Hepatocyte (in vitro differentiated cells): ENCODE data around the gene ARHGAP15. TPM values are rescaled to one million over a fixed set of nuclear protein-coding genes. Genes with fewer than 3 reads are reported as not detected.

Experiments used
- DNase-seq: peaks from one replicate; pipeline ENCODE4 v3.0.0-alpha.2; 2016; ENCODE audit warnings: low spot score
- H2AFZ ChIP-seq: fragments of 200-600 bp; sonication (generic); 2 replicates; pipeline ENCODE4 v1.6.0; 2016; ENCODE audit warnings: antibody characterized with exemption, mild to moderate bottlenecking
- H3K27ac ChIP-seq: fragments of 200-600 bp; sonication (generic); 2 replicates; pipeline ENCODE4 v1.5.1; 2016; ENCODE audit warnings: mild to moderate bottlenecking
- H3K27me3 ChIP-seq: fragments of 200-600 bp; sonication (generic); 2 replicates; pipeline ENCODE4 v1.6.1; 2016
- H3K36me3 ChIP-seq: fragments of 200-600 bp; sonication (generic); replicated peaks from 2 replicates; pipeline ENCODE4 v1.5.1; 2016; ENCODE audit warnings: low read depth; ENCODE audit not compliant: insufficient read depth
- H3K4me1 ChIP-seq: fragments of 200-600 bp; sonication (generic); 2 replicates; pipeline ENCODE4 v1.5.1; 2016; ENCODE audit warnings: mild to moderate bottlenecking, moderate library complexity; ENCODE audit not compliant: insufficient read depth
- H3K4me2 ChIP-seq: fragments of 200-600 bp; sonication (generic); 2 replicates; pipeline ENCODE4 v1.6.0; 2016
- H3K4me3 ChIP-seq: fragments of 200-600 bp; sonication (generic); 2 replicates; pipeline ENCODE4 v1.5.1; 2016; ENCODE audit warnings: mild to moderate bottlenecking
- H3K79me2 ChIP-seq: fragments of 200-600 bp; sonication (generic); 2 replicates; pipeline ENCODE4 v1.6.0; 2017; ENCODE audit warnings: mild to moderate bottlenecking
- H3K9me2 ChIP-seq: fragments of 200-600 bp; sonication (generic); replicated peaks from 2 replicates; pipeline ENCODE4 v1.6.0; 2017; ENCODE audit warnings: mild to moderate bottlenecking; ENCODE audit not compliant: insufficient read depth
- H3K9me3 ChIP-seq: fragments of 200-600 bp; sonication (generic); 2 replicates; pipeline ENCODE4 v1.5.1; 2016; ENCODE audit warnings: low read depth, mild to moderate bottlenecking
- H4K20me1 ChIP-seq: fragments of 200-600 bp; sonication (generic); 2 replicates; pipeline ENCODE4 v1.6.0; 2016; ENCODE audit warnings: mild to moderate bottlenecking; ENCODE audit not compliant: insufficient read depth, poor library complexity, severe bottlenecking
- EZH2 ChIP-seq: fragments of 200-600 bp; sonication (generic); IDR thresholded peaks from 2 replicates; pipeline ENCODE4 v1.6.1; 2016; ENCODE audit warnings: antibody characterized with exemption, mild to moderate bottlenecking, borderline replicate concordance
- EZH2phosphoT487 ChIP-seq: fragments of 200-600 bp; sonication (generic); IDR thresholded peaks from one replicate; pipeline ENCODE4 v1.6.1; 2018; ENCODE audit warnings: antibody characterized with exemption, mild to moderate bottlenecking, low read depth, moderate library complexity; ENCODE audit not compliant: unreplicated experiment, severe bottlenecking
- WGBS: methylation state at CpG from one replicate; pipeline ENCODE4 v1.1.6; 2016; ENCODE audit warnings: low lambda C conversion rate; ENCODE audit errors: missing lambda C conversion rate; 5-methylcytosine and 5-hydroxymethylcytosine counted together
- polyA plus RNA-seq: library from polyadenylated mRNA; unstranded; fragments of >200 nt; fragmentation: Nextera tagmentation; extraction: Ambion mirVana; gene quantifications from 2 replicates; pipeline ENCODE4 v1.2.1, GENCODE V29; 2016
- total RNA-seq: library from RNA; depleted of rRNA; stranded (reverse); fragments of >200 nt; gene quantifications from 2 replicates; pipeline ENCODE4 v1.2.3, GENCODE V29; 2014
- TF ChIP-seq, protein P1 (sequence below): fragments of 200-600 bp; sonication (generic); IDR thresholded peaks from 2 replicates; pipeline ENCODE4 v1.5.1; 2016; ENCODE audit warnings: antibody characterized with exemption, mild to moderate bottlenecking; ENCODE audit not compliant: poor library complexity

Gene ARHGAP15
- total and polyA plus RNA-seq, 2 experiments from 2014 or later = 0.17 TPM; not detected in 1

- H3K9me2 ChIP-seq = no peaks in the 10 kb centered on the region
- H4K20me1 ChIP-seq = no peaks in the 10 kb centered on the region
- H3K9me3 ChIP-seq = no peaks in the 10 kb centered on the region
- H3K4me2 ChIP-seq = no peak overlapping the region
- no peak overlapping the region for H2AFZ ChIP-seq
- no peak for DNase-seq
- no peak overlapping the region for H3K4me3 ChIP-seq
- H3K27me3 ChIP-seq = no peaks in the 10 kb centered on the region
- no peaks in the 10 kb centered on the region for H3K4me1 ChIP-seq
- H3K79me2 ChIP-seq = no peaks in the 10 kb centered on the region
- H3K36me3 ChIP-seq = no peaks in the 10 kb centered on the region
- H3K27ac ChIP-seq = no peak overlapping the region
- WGBS = 88% methylated on average over 1 of the region's 1 CpG
- TF ChIP-seq, protein P1, sequence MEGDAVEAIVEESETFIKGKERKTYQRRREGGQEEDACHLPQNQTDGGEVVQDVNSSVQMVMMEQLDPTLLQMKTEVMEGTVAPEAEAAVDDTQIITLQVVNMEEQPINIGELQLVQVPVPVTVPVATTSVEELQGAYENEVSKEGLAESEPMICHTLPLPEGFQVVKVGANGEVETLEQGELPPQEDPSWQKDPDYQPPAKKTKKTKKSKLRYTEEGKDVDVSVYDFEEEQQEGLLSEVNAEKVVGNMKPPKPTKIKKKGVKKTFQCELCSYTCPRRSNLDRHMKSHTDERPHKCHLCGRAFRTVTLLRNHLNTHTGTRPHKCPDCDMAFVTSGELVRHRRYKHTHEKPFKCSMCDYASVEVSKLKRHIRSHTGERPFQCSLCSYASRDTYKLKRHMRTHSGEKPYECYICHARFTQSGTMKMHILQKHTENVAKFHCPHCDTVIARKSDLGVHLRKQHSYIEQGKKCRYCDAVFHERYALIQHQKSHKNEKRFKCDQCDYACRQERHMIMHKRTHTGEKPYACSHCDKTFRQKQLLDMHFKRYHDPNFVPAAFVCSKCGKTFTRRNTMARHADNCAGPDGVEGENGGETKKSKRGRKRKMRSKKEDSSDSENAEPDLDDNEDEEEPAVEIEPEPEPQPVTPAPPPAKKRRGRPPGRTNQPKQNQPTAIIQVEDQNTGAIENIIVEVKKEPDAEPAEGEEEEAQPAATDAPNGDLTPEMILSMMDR = no peak
- TF ChIP-seq EZH2 = no peak
- TF ChIP-seq EZH2phosphoT487 = no peak
Measured at GRCh38 chr2:143429932-143430679, 300.9 kb downstream of the ARHGAP15 start.

DNA sequence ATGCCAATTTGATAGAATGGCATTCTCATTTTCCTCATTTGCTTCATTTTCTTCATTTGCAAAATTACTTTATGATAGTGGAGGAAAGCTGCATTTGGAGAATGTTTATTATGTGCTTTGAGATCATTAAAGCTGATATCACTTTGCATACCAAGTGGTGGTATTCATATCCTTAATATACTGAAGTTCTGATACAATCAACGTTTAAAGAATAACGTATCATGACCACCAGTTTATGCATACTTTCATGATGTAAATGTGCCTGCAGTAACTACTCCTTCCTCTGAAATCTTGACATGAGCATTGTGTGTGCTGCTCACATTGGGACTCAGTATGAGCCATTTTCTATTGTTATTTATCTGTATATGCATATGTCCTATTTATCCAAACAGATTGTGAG, 302.1 kb downstream of the ARHGAP15 start:
- DNase-seq = no peak
- H3K27me3 ChIP-seq = no peaks in the 10 kb centered on the region
- H3K79me2 ChIP-seq = no peaks in the 10 kb centered on the region
- H3K9me2 ChIP-seq = no peaks in the 10 kb centered on the region
- no peaks in the 10 kb centered on the region for H3K9me3 ChIP-seq
- WGBS = 90% methylated on average over 2 of the region's 2 CpGs
- H4K20me1 ChIP-seq = no peaks in the 10 kb centered on the region
- H3K4me2 ChIP-seq = no peak overlapping the region
- no peaks in the 10 kb centered on the region for H3K4me1 ChIP-seq
- H2AFZ ChIP-seq = no peak overlapping the region
- H3K27ac ChIP-seq = no peak overlapping the region
- no peak overlapping the region for H3K4me3 ChIP-seq
- H3K36me3 ChIP-seq = no peaks in the 10 kb centered on the region
- TF ChIP-seq EZH2 = no peak
- TF ChIP-seq, protein P1 = no peak
- no peak for TF ChIP-seq EZH2phosphoT487

- WGBS = 53% methylated on average over 3 of the region's 3 CpGs
- Histone ChIP-seq H3K9me3 (no peaks in the 10 kb centered on the region), H4K20me1 (no peaks in the 10 kb centered on the region), H3K27ac (no peak overlapping the region), H3K4me1 (no peaks in the 10 kb centered on the region), H2AFZ (no peak overlapping the region), H3K4me2 (peak overlapping the region; percentile 22), H3K9me2 (no peaks in the 10 kb centered on the region), H3K27me3 (no peaks in the 10 kb centered on the region), H3K4me3 (no peak overlapping the region), H3K36me3 (no peaks in the 10 kb centered on the region), H3K79me2 (no peaks in the 10 kb centered on the region)
- DNase-seq = no peak
- no peak for TF ChIP-seq EZH2phosphoT487
- TF ChIP-seq EZH2 = no peak
- TF ChIP-seq, protein P1 = peak; percentile 46
Measured at GRCh38 chr2:143433251-143433650, 304.0 kb downstream of the ARHGAP15 start.
